Adrenal gland (tissue), 12 donors: Measurements from ENCODE around the gene RNASE2. TPM values are rescaled to one million over a fixed set of nuclear protein-coding genes. Genes with fewer than 3 reads are reported as not detected.

Experiments used
- DNase-seq, 7 donors: peaks; one replicate each; pipeline ENCODE4 v3.0.0-alpha.2; 2019 to 2020
- H3K27ac ChIP-seq, 5 donors: fragments of 200-600 bp; sonication (generic) in 4 of 5; 1 replicate in 3 of 5; 2 replicates in 2 of 5; pipeline versions ENCODE4 v1.5.1 to v1.8.0; 2016 to 2020; ENCODE audit warnings: mild to moderate bottlenecking in 1 of 5
- H3K27me3 ChIP-seq: fragments of 200-600 bp; 2 replicates; pipeline ENCODE4 v1.8.0; 2021
- H3K36me3 ChIP-seq, 2 donors: fragments of 200-600 bp; replicated peaks in 1 of 2; 1 replicate in 1 of 2; 2 replicates in 1 of 2; pipeline versions ENCODE4 v1.5.1 to v1.8.0; 2018 to 2022
- H3K4me1 ChIP-seq, 2 donors: fragments of 200-600 bp; replicated peaks in 1 of 2; 1 replicate in 1 of 2; 2 replicates in 1 of 2; pipeline versions ENCODE4 v1.5.1 to v1.8.0; 2018 to 2021
- H3K4me3 ChIP-seq, 4 donors: fragments of 200-600 bp; sonication (generic) in 3 of 4; one replicate each; pipeline ENCODE4 v1.5.1; 2016 to 2018
- H3K9me3 ChIP-seq, 3 donors: fragments of 200-600 bp; sonication (generic) in 1 of 3; replicated peaks in 1 of 3; 1 replicate in 2 of 3; 2 replicates in 1 of 3; pipeline versions ENCODE4 v1.5.1 to v1.8.0; 2016 to 2021
- POLR2A ChIP-seq, 2 donors: fragments of 450-650 bp; IDR thresholded peaks; one replicate each; pipeline ENCODE4 v1.6.1; 2017; ENCODE audit warnings: antibody characterized with exemption in 2 of 2, mild to moderate bottlenecking in 2 of 2, moderate library complexity in 1 of 2
- WGBS, 4 donors: extraction: QIAGEN DNeasy Blood & Tissue Kit in 2 of 4; methylation state at CpG; one replicate each; pipeline versions ENCODE4 v1.1.5 to v1.1.7; 2013 to 2017; 5-methylcytosine and 5-hydroxymethylcytosine counted together
- intact Hi-C, 2 donors: fragments of 100-400 bp; cut with DNase I; formaldehyde crosslinking; loops; one replicate each; pipeline versions ENCODE4 v1.14.1 to v1.15.0; 2022 to 2023
- polyA plus RNA-seq, 3 donors: library from polyadenylated mRNA; stranded (reverse); fragments of 200-250 nt in 2 of 3; fragments of 350-450 nt in 1 of 3; fragmentation: Illumina TruSeq in 1 of 3; extraction: RNeasy Lipid Tissue Mini Kit (QIAGEN cat#74804) in 1 of 3; gene quantifications; one replicate each; pipeline ENCODE4 v1.2.3, GENCODE V29; 2013 to 2014
- small RNA-seq, 2 donors: library from RNA; depleted of rRNA; stranded (forward); fragments of <200 nt; gene quantifications; one replicate each; pipeline ENCODE3, GENCODE V24; 2016
- total RNA-seq, 9 donors: library from RNA; depleted of rRNA in 4 of 9; stranded (reverse); fragments of >200 nt in 4 of 9; fragments of 120-200 nt in 1 of 9; fragmentation: NEBNext Ultra II Directional in 1 of 9; extraction: Animal tissue kit (Norgen Biotek cat#: 25700) in 1 of 9; gene quantifications; one replicate each; pipeline versions ENCODE4 v1.1.0 to v1.2.4, GENCODE V29; 2013 to 2023
- TF ChIP-seq, protein P1 (sequence below), 6 experiments: fragments of 450-650 bp in 4 of 6; fragments of 200-600 bp in 2 of 6; sonication (generic) in 1 of 6; IDR thresholded peaks; 1 replicate in 5 of 6; 2 replicates in 1 of 6; pipeline versions ENCODE4 v1.5.1 to v1.8.0; 2016 to 2021; ENCODE audit warnings: antibody characterized with exemption in 6 of 6, mild to moderate bottlenecking in 2 of 6, moderate library complexity in 1 of 6
- donor health status: healthy with polysubstance abuse.
- donor health status: Bipolar disorder and iron deficiency.
- donor health status: DM: yes; HTN: yes; CAD: no.
- donor health status: DM: no; HTN: no; CAD: no.
- donor health status: DM: no; HTN: no; CAD: no.
- donor health status: DM: yes; HTN: yes; CAD: no.

RNASE2 gene
- total and polyA plus RNA-seq, 12 donors = 0.33 to 16.8 (median 6.5) TPM; not detected in 1

DNA sequence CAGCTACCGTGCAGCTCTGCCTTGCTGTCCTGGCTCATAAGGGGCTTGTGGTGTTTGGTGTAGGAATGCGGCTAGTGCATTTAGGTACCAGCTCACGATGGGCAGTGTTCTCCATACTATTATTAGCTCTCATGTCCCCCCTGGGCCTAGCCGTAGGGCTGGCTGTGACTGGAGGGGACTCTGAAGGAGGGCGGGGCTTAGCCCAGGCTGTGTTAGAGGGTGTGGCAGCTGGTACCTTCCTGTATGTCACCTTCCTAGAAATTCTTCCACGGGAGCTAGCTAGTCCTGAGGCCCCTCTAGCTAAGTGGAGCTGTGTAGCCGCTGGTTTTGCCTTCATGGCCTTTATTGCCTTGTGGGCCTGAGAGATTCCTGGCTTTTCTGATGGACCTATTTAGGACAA lies 45.9 kb downstream of the RNASE2 start:
- no peak for TF ChIP-seq POLR2A (IDR thresholded peaks at IDR 0.05)
- TF ChIP-seq, protein P1, sequence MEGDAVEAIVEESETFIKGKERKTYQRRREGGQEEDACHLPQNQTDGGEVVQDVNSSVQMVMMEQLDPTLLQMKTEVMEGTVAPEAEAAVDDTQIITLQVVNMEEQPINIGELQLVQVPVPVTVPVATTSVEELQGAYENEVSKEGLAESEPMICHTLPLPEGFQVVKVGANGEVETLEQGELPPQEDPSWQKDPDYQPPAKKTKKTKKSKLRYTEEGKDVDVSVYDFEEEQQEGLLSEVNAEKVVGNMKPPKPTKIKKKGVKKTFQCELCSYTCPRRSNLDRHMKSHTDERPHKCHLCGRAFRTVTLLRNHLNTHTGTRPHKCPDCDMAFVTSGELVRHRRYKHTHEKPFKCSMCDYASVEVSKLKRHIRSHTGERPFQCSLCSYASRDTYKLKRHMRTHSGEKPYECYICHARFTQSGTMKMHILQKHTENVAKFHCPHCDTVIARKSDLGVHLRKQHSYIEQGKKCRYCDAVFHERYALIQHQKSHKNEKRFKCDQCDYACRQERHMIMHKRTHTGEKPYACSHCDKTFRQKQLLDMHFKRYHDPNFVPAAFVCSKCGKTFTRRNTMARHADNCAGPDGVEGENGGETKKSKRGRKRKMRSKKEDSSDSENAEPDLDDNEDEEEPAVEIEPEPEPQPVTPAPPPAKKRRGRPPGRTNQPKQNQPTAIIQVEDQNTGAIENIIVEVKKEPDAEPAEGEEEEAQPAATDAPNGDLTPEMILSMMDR (IDR thresholded peaks at IDR 0.05) = no peak
- WGBS, 4 donors = 64 to 81% (median 74%) methylated on average over 5 to 7 of the region's 7 CpGs
- no peak for DNase-seq
- peaks cover 0 to 12% of the 10 kb centered on the region in 2 donors for H3K36me3 ChIP-seq
- H3K27me3 ChIP-seq = no peaks in the 10 kb centered on the region
- intact Hi-C loops = no loop called here
- no peak overlapping the region for H3K27ac ChIP-seq
- no peaks in the 10 kb centered on the region for H3K9me3 ChIP-seq
- no peaks in the 10 kb centered on the region for H3K4me1 ChIP-seq
- no peak overlapping the region for H3K4me3 ChIP-seq

DNA sequence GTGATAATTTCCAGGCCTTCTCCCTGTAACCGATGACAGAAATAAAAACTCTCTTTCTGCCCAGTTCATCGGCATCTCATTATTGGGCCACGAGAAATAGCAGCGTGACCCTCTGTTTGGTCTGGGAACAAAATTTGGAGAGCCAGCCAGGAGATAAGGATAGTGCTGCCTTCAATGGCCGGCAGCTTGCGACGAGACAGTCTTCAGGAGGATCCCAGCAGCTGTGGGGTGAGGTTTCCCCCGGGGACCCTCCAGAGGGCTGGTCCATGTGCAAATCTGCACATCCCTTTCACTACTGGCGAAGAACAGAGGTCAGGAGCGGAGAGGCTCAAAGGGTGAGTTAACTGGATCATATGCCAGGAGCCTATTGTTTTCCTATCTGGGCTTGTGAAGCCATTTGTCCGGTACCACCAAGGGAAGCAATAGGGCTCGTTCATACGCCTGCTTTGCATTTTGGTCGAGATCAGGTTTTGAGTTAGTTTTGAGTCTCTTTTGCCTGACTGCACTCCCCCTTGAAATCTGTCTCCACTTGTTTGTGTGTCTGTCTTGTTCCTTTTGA lies 48.6 kb downstream of the RNASE2 start:
- DNase-seq = no peak
- Histone ChIP-seq H3K4me1 (no peaks in the 10 kb centered on the region), H3K27ac (no peak overlapping the region), H3K27me3 (no peaks in the 10 kb centered on the region), H3K4me3 (no peak overlapping the region), H3K36me3 (no peaks in the 10 kb centered on the region), H3K9me3 (no peaks in the 10 kb centered on the region)
- WGBS, 4 donors = 85 to 91% (median 88%) methylated on average over 11 to 14 of the region's 14 CpGs
- intact Hi-C loops = no loop called here
- TF ChIP-seq, protein P1 (IDR thresholded peaks at IDR 0.05) = no peak
- TF ChIP-seq POLR2A (IDR thresholded peaks at IDR 0.05) = no peak

Small RNA genes lying within 50 kb of the gene (small RNA-seq; reads per million reads assigned to genes)
- 0 reads per million in 2 donors for gene RN7SL189P

Other genes starting within 250 kb of the RNASE2 start
- gene EDDM3A, start 209.6 kb upstream of the RNASE2 start, total RNA-seq = not detected
- not detected for gene EDDM3A, start 209.6 kb upstream of the RNASE2 start, polyA plus RNA-seq
- not detected for gene EDDM3B, start 187.1 kb upstream of the RNASE2 start, total RNA-seq
- gene EDDM3B, start 187.1 kb upstream of the RNASE2 start, polyA plus RNA-seq = not detected
- gene RNASE6, start 174.2 kb upstream of the RNASE2 start, total RNA-seq = 10 to 100 TPM in 8 of 9 donors, 1 to 10 TPM in 1; 4.5 to 61.0 (median 22.3) TPM
- gene RNASE6, start 174.2 kb upstream of the RNASE2 start, polyA plus RNA-seq = 10 to 100 TPM in 1 of 3 donors, 1 to 10 TPM in 2; 5.9 to 17.9 (median 7.2) TPM
- gene RNASE1, start 152.6 kb upstream of the RNASE2 start, total RNA-seq = 1,000 to 10,000 TPM in 2 of 9 donors, 100 to 1,000 TPM in 7; 103 to 2,068 (median 604) TPM
- 100 to 1,000 TPM; 170 to 424 (median 388) TPM for gene RNASE1, start 152.6 kb upstream of the RNASE2 start, polyA plus RNA-seq
- under 1 TPM in 2 of 9 donors, not detected in 7; 0.54 to 0.81 TPM for gene RNASE3, start 64.1 kb upstream of the RNASE2 start, total RNA-seq
- gene RNASE3, start 64.1 kb upstream of the RNASE2 start, polyA plus RNA-seq = 1 to 10 TPM in 1 of 3 donors, under 1 TPM in 2; 0.31 to 1.2 (median 0.64) TPM
- 100 to 1,000 TPM in 4 of 9 donors, 10 to 100 TPM in 5; 66.2 to 231 (median 93.6) TPM for gene METTL17, start 34.5 kb downstream of the RNASE2 start, total RNA-seq
- 100 to 1,000 TPM in 2 of 3 donors, 10 to 100 TPM in 1; 86.9 to 202 (median 176) TPM for gene METTL17, start 34.5 kb downstream of the RNASE2 start, polyA plus RNA-seq
- under 1 TPM in 1 of 9 donors, not detected in 8; 0.29 TPM for gene SLC39A2, start 43.8 kb downstream of the RNASE2 start, total RNA-seq
- under 1 TPM in 1 of 3 donors, not detected in 2; 0.24 TPM for gene SLC39A2, start 43.8 kb downstream of the RNASE2 start, polyA plus RNA-seq
- 1,000 to 10,000 TPM in 1 of 9 donors, 100 to 1,000 TPM in 8; 116 to 1,323 (median 677) TPM for gene NDRG2, start 69.6 kb downstream of the RNASE2 start, total RNA-seq
- 100 to 1,000 TPM; 399 to 639 (median 619) TPM for gene NDRG2, start 69.6 kb downstream of the RNASE2 start, polyA plus RNA-seq
- 1 to 10 TPM in 2 of 9 donors, under 1 TPM in 2, not detected in 5; 0.22 to 1.1 (median 0.66) TPM for gene TPPP2, start 74.7 kb downstream of the RNASE2 start, total RNA-seq
- under 1 TPM in 2 of 3 donors, not detected in 1; 0.44 to 0.80 TPM for gene TPPP2, start 74.7 kb downstream of the RNASE2 start, polyA plus RNA-seq
- under 1 TPM in 1 of 9 donors, not detected in 8; 0.27 TPM for gene RNASE13, start 79.3 kb downstream of the RNASE2 start, total RNA-seq
- gene RNASE13, start 79.3 kb downstream of the RNASE2 start, polyA plus RNA-seq = under 1 TPM in 1 of 3 donors, not detected in 2; 0.03 TPM
- gene RNASE7, start 86.9 kb downstream of the RNASE2 start, total RNA-seq = under 1 TPM in 1 of 9 donors, not detected in 8; 0.34 TPM
- under 1 TPM in 1 of 3 donors, not detected in 2; 0.20 TPM for gene RNASE7, start 86.9 kb downstream of the RNASE2 start, polyA plus RNA-seq
- not detected for gene RNASE8, start 102.3 kb downstream of the RNASE2 start, total RNA-seq
- gene RNASE8, start 102.3 kb downstream of the RNASE2 start, polyA plus RNA-seq = not detected
- 100 to 1,000 TPM in 8 of 9 donors, 10 to 100 TPM in 1; 48.7 to 258 (median 130) TPM for gene ARHGEF40, start 114.8 kb downstream of the RNASE2 start, total RNA-seq
- gene ARHGEF40, start 114.8 kb downstream of the RNASE2 start, polyA plus RNA-seq = 100 to 1,000 TPM; 126 to 148 (median 137) TPM
- gene ZNF219, start 143.2 kb downstream of the RNASE2 start, total RNA-seq = 100 to 1,000 TPM in 6 of 9 donors, 10 to 100 TPM in 3; 14.3 to 169 (median 112) TPM
- gene ZNF219, start 143.2 kb downstream of the RNASE2 start, polyA plus RNA-seq = 10 to 100 TPM; 14.8 to 97.2 (median 85.8) TPM
- gene TMEM253, start 145.6 kb downstream of the RNASE2 start, total RNA-seq = 1 to 10 TPM in 6 of 9 donors, under 1 TPM in 2, not detected in 1; 0.55 to 3.9 (median 1.2) TPM
- gene TMEM253, start 145.6 kb downstream of the RNASE2 start, polyA plus RNA-seq = 1 to 10 TPM; 2.6 to 8.8 (median 8.0) TPM
- gene OR5AU1, start 200.6 kb downstream of the RNASE2 start, total RNA-seq = not detected
- not detected for gene OR5AU1, start 200.6 kb downstream of the RNASE2 start, polyA plus RNA-seq